ENCODE measurements around the gene MGA.

MGA gene

GRCh38 chr15:41779662-41780157 lies 119.5 kb downstream of the MGA start:
- in situ Hi-C loops (cut with HindIII; ENCODE audit: low sequenced_read_pairs) = loop anchor here (25.0 kb wide), 1 partner anchor 108 kb away; the partner anchor contains the start of gene SPTBN5

GRCh38 chr15:41780266-41780665 lies 120.1 kb downstream of the MGA start:
- in situ Hi-C loops (cut with HindIII; ENCODE audit: low sequenced_read_pairs) = loop anchor here (25.0 kb wide), 1 partner anchor 107 kb away; the partner anchor contains the start of gene SPTBN5

- in situ Hi-C loops (cut with HindIII; ENCODE audit: low sequenced_read_pairs) = loop anchor here (25.0 kb wide), 1 partner anchor 107 kb away; the partner anchor contains the start of gene SPTBN5
Measured at GRCh38 chr15:41780727-41781126, 120.5 kb downstream of the MGA start.

GRCh38 chr15:41782371-41783282 lies 122.4 kb downstream of the MGA start:
- in situ Hi-C loops (cut with HindIII; ENCODE audit: low sequenced_read_pairs) = loop anchor here (25.0 kb wide), 1 partner anchor 105 kb away; the partner anchor contains the start of gene SPTBN5

- in situ Hi-C loops (cut with HindIII; ENCODE audit: low sequenced_read_pairs) = loop anchor here (25.0 kb wide), 1 partner anchor 104 kb away; the partner anchor contains the start of gene SPTBN5
Measured at GRCh38 chr15:41783296-41783695, 123.1 kb downstream of the MGA start.

- in situ Hi-C loops (cut with HindIII; ENCODE audit: low sequenced_read_pairs) = loop anchor here (25.0 kb wide), 1 partner anchor 99 kb away; the partner anchor contains the start of gene SPTBN5
Measured at GRCh38 chr15:41788262-41788661, 128.1 kb downstream of the MGA start.

GRCh38 chr15:41789236-41789635 lies 129.0 kb downstream of the MGA start:
- in situ Hi-C loops (cut with HindIII; ENCODE audit: low sequenced_read_pairs) = loop anchor here (25.0 kb wide), 1 partner anchor 98 kb away; the partner anchor contains the start of gene SPTBN5

- in situ Hi-C loops (cut with HindIII; ENCODE audit: low sequenced_read_pairs) = loop anchor here (25.0 kb wide), 1 partner anchor 98 kb away; the partner anchor contains the start of gene SPTBN5
Measured at GRCh38 chr15:41789662-41790061, 129.5 kb downstream of the MGA start.

- in situ Hi-C loops (cut with HindIII; ENCODE audit: low sequenced_read_pairs) = loop anchor here (25.0 kb wide), 1 partner anchor 97 kb away; the partner anchor contains the start of gene SPTBN5
Measured at GRCh38 chr15:41790169-41790568, 130.0 kb downstream of the MGA start.

- in situ Hi-C loops (cut with HindIII; ENCODE audit: low sequenced_read_pairs) = loop anchor here (25.0 kb wide), 1 partner anchor 96 kb away; the partner anchor contains the start of gene SPTBN5
Measured at GRCh38 chr15:41790756-41791546, 130.7 kb downstream of the MGA start.

GRCh38 chr15:41791547-41791937 lies 131.3 kb downstream of the MGA start:
- in situ Hi-C loops (cut with HindIII; ENCODE audit: low sequenced_read_pairs) = loop anchor here (25.0 kb wide), 1 partner anchor 96 kb away; the partner anchor contains the start of gene SPTBN5

- in situ Hi-C loops (cut with HindIII; ENCODE audit: low sequenced_read_pairs) = loop anchor here (25.0 kb wide), 1 partner anchor 95 kb away; the partner anchor contains the start of gene SPTBN5
Measured at GRCh38 chr15:41792000-41792637, 131.9 kb downstream of the MGA start.

GRCh38 chr15:41794081-41794480 lies 133.9 kb downstream of the MGA start:
- in situ Hi-C loops (cut with HindIII; ENCODE audit: low sequenced_read_pairs) = loop anchor here (25.0 kb wide), 1 partner anchor 93 kb away; the partner anchor contains the start of gene SPTBN5

GRCh38 chr15:41795996-41796856 lies 136.0 kb downstream of the MGA start:
- in situ Hi-C loops (cut with HindIII; ENCODE audit: low sequenced_read_pairs) = loop anchor here (25.0 kb wide), 1 partner anchor 91 kb away; the partner anchor contains the start of gene SPTBN5

- in situ Hi-C loops (cut with HindIII; ENCODE audit: low sequenced_read_pairs) = loop anchor here (25.0 kb wide), 1 partner anchor 90 kb away; the partner anchor contains the start of gene SPTBN5
Measured at GRCh38 chr15:41797201-41797944, 137.2 kb downstream of the MGA start.

GRCh38 chr15:41798607-41799487 lies 138.6 kb downstream of the MGA start:
- in situ Hi-C loops (cut with HindIII; ENCODE audit: low sequenced_read_pairs) = loop anchor here (25.0 kb wide), 1 partner anchor 88 kb away; the partner anchor contains the start of gene SPTBN5

GRCh38 chr15:41799488-41799805 lies 139.2 kb downstream of the MGA start:
- in situ Hi-C loops (cut with HindIII; ENCODE audit: low sequenced_read_pairs) = loop anchor here (25.0 kb wide), 1 partner anchor 88 kb away; the partner anchor contains the start of gene SPTBN5

Data from DLD1 (cell line).